Spinal cord (tissue), 10 donors: ENCODE measurements around the gene SLC28A1. TPM values are rescaled to one million over a fixed set of nuclear protein-coding genes. Genes with fewer than 3 reads are reported as not detected.
A peak's percentile ranks its signal among the peaks of the same experiment; 100 is the strongest.
"Not testable (repeated sequence)": the region's sequence is repeated elsewhere in the genome, so short reads cannot be mapped to it uniquely, and the experiment has no call there.

Experiments
- DNase-seq, 6 donors: peaks; one replicate each; pipeline versions ENCODE4 v3.0.0 to v3.0.0-alpha.2; 2013 to 2015; ENCODE audit warnings: low spot score in 6 of 6, low read depth in 4 of 6
- H3K27ac ChIP-seq: one replicate; pipeline ENCODE4 v1.5.1; 2013; ENCODE audit warnings: low read depth, low read length, control low read depth
- H3K27me3 ChIP-seq: one replicate; pipeline ENCODE4 v1.6.1; 2013; ENCODE audit warnings: low read length; ENCODE audit not compliant: control insufficient read depth, insufficient read depth
- H3K36me3 ChIP-seq: one replicate; pipeline ENCODE4 v1.6.1; 2013; ENCODE audit warnings: low read length; ENCODE audit not compliant: control insufficient read depth, insufficient read depth
- H3K4me1 ChIP-seq: one replicate; pipeline ENCODE4 v1.6.1; 2013; ENCODE audit warnings: low read length; ENCODE audit not compliant: control insufficient read depth, insufficient read depth
- H3K4me3 ChIP-seq: one replicate; pipeline ENCODE4 v1.5.1; 2013; ENCODE audit warnings: low read depth, low read length, control low read depth
- H3K9me3 ChIP-seq: one replicate; pipeline ENCODE4 v1.6.1; 2013; ENCODE audit warnings: low read length; ENCODE audit not compliant: control insufficient read depth, insufficient read depth
- WGBS: methylation state at CpG from one replicate; pipeline ENCODE4 v1.1.5; 2013; ENCODE audit warnings: missing lambda C conversion rate; ENCODE audit not compliant: insufficient coverage; 5-methylcytosine and 5-hydroxymethylcytosine counted together
- polyA plus RNA-seq, 2 donors: library from polyadenylated mRNA; unstranded; fragments of 120-200 nt; gene quantifications; one replicate each; pipeline ENCODE4 v1.2.1, GENCODE V29; 2013; ENCODE audit not compliant: insufficient read length in 2 of 2
- total RNA-seq, 2 donors: library from RNA; depleted of rRNA in 1 of 2; stranded (reverse); fragments of 120-200 nt in 1 of 2; fragments of >200 nt in 1 of 2; gene quantifications; one replicate each; pipeline versions ENCODE4 v1.2.3 to v1.2.4, GENCODE V29; 2013 to 2014
- donor health status: healthy.

Gene SLC28A1
- total and polyA plus RNA-seq, 4 donors: 0.13 to 0.22 (median 0.20) TPM

DNA sequence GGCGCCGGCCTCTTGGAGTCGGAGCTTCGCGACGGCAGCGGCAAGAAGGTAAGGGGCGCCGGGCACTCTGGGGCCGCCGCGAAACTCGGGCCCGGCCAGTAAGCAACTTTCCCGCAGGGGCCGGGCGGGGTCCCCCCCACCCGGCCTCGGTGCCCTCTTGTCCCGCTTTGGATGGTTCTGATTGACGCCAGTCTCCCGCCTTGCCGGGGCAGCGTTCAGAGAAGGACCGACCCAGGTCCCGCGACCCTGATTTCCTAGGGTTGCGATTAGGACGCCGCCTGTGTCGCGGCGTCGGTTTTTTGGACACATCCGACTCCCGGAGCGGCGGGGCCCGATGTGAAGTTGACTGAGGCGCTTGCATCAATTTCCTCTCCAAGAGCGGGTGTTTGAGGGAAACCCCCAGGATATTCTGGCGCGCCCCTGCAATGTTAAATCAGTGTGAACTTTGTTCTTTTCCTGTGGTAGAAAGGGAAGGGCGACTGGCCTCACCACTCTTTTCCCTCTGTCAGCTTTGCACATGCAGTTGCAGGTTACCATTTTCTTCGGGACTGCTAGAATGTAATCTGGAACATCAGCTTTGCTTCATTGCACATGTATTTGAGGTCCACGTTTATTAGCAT, 97.9 kb downstream of the SLC28A1 start:
- DNase-seq: peak in 1 of 6 donors; percentile 33
- H3K27ac ChIP-seq: peak overlapping the region; percentile 29

DNA sequence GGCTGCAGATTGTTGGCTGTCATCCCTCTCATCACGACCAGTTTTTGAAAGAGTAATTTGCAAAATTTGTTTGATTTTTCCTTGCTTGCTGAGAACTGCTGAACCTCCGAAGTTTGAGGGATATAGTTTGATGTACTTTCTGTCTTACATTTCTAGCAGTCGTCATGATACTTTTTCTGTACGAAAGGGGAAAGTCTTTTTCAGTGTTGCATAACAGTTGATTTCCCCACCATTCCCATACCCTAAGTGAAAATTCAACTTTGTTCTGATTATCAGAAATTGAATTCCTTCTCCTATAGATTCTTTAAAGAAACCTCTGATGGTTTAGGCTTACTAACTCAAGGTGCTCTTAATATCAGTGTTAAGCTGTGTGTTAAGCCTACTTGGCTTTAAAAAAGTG, 98.8 kb downstream of the SLC28A1 start:
- 20% methylated on average over 1 of the region's 4 CpGs for WGBS
- Histone ChIP-seq H3K9me3 (no peaks in the 10 kb centered on the region), H3K36me3 (no peaks in the 10 kb centered on the region), H3K27ac (no peak overlapping the region), H3K27me3 (peaks cover 7% of the 10 kb centered on the region), H3K4me1 (peaks cover 20% of the 10 kb centered on the region), H3K4me3 (peak overlapping the region; percentile 49)
- DNase-seq: no peak

More for the DNA sequence above, 97.9 kb downstream of the SLC28A1 start:
- Histone ChIP-seq H3K4me1 (peaks cover 20% of the 10 kb centered on the region), H3K36me3 (no peaks in the 10 kb centered on the region), H3K4me3 (peak overlapping the region; percentile 49), H3K27me3 (peaks cover 7% of the 10 kb centered on the region), H3K9me3 (no peaks in the 10 kb centered on the region)
- WGBS: 4% methylated on average over 43 of the region's 46 CpGs

DNA sequence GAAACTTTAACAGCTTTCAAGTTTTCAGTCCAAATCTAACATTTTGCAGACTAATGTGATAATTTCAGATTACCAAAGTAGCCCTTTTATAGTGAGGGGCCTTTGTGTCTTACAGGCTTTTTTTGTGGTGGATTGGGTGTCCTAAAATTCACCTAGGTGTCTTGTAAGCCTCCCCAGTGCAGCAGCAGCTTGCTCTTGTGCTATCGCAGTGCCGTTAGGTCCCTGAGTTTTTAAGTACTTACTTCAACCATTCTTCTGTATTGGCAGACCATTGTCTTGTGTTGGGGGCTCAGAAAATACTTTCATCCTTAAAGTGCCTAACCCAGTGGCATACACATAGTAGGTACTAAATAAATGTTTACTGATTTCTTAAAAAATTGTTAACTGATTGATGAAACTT, 99.2 kb downstream of the SLC28A1 start:
- peak overlapping the region; percentile 14 for H3K4me3 ChIP-seq
- DNase-seq: no peak
- no peak overlapping the region for H3K27ac ChIP-seq
- H3K4me1 ChIP-seq: peaks cover 20% of the 10 kb centered on the region
- peaks cover 7% of the 10 kb centered on the region for H3K27me3 ChIP-seq
- WGBS: no CpG with 5 or more reads among the region's 2 CpGs
- no peaks in the 10 kb centered on the region for H3K9me3 ChIP-seq
- H3K36me3 ChIP-seq: no peaks in the 10 kb centered on the region

DNA sequence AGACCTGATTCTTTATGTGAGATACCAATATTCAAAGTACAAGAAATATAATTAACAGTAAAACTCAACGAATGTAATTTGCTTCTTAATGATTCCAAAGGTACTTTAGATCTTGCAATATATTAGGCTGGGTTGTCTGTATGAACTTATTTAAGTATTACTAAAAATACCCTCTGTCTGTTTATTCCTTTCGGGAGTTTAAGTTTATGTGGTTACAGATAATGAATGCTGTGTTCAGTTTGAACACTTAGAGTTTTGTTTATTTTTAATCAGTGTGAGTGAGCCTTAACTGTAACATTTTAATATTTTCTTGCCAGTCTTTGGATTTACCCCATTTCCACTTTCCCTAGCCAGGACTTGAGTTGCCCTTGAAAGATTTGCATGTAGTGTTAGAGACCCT, 100.7 kb downstream of the SLC28A1 start:
- Histone ChIP-seq H3K9me3 (no peaks in the 10 kb centered on the region), H3K27me3 (peaks cover 7% of the 10 kb centered on the region), H3K4me3 (no peak overlapping the region), H3K36me3 (no peaks in the 10 kb centered on the region), H3K27ac (no peak overlapping the region), H3K4me1 (peaks cover 13% of the 10 kb centered on the region)
- DNase-seq: no peak
- no CpG with 5 or more reads among the region's 2 CpGs for WGBS

DNA sequence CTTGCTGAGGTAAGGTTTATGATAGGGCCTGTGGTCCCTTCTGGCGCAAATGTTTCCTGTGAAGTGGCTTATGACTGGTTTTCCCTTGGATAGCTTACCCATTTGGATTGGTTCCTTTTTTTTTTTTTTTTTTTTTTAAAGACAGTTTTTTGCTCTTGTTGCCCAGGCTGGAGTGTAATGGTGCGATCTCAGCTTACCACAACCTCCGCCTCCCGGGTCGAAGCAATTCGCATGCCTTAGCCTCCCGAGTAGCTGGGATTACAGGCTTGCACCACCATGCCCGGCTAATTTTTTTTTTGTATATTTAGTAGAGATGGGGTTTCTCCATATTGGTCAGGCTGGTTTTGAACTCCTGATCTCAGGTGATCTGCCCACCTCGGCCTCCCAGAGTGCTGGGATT, 102.9 kb downstream of the SLC28A1 start:
- DNase-seq, H3K4me3 ChIP-seq, H3K9me3 ChIP-seq, H3K27me3 ChIP-seq, H3K36me3 ChIP-seq, H3K4me1 ChIP-seq, H3K27ac ChIP-seq: not testable (repeated sequence)
- WGBS: 98% methylated on average over 8 of the region's 9 CpGs

DNA sequence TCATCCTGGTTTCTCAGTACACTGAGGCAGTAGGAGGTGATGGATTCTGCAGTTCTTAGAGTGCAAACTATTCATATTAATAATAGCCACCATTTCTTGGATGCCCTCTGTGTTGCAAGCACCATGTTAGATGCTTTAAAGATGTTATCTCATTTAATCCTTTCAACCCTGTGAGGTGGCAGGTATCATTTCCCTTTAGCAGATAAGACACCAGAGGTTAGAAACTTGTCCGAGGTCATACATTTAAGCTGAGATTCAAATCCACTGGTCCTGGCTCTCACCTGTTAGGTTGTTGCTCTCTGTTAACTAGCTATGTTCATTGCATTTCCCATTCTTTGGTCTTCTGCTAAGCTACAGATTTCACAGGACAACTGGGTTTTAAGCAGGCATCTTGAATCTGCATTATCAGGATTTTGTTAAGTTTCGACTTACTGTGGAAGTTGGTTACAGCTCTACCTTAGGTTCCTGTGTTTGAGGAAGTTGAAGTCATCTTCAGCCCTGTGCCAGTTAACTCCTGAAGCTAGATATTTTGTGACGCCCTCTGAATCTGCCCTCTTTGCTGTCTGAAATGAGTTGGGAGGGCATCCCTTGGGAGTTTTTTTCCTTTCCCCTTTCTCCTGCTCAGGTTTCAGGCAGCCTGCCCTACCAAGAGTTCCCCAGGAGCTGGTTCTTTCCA, 103.6 kb downstream of the SLC28A1 start:
- no peaks in the 10 kb centered on the region for H3K36me3 ChIP-seq
- WGBS: 86% methylated on average over 2 of the region's 3 CpGs
- no peaks in the 10 kb centered on the region for H3K9me3 ChIP-seq
- peaks cover 3% of the 10 kb centered on the region for H3K27me3 ChIP-seq
- H3K4me3 ChIP-seq: no peak overlapping the region
- H3K4me1 ChIP-seq: no peaks in the 10 kb centered on the region
- H3K27ac ChIP-seq: no peak overlapping the region
- DNase-seq: no peak

DNA sequence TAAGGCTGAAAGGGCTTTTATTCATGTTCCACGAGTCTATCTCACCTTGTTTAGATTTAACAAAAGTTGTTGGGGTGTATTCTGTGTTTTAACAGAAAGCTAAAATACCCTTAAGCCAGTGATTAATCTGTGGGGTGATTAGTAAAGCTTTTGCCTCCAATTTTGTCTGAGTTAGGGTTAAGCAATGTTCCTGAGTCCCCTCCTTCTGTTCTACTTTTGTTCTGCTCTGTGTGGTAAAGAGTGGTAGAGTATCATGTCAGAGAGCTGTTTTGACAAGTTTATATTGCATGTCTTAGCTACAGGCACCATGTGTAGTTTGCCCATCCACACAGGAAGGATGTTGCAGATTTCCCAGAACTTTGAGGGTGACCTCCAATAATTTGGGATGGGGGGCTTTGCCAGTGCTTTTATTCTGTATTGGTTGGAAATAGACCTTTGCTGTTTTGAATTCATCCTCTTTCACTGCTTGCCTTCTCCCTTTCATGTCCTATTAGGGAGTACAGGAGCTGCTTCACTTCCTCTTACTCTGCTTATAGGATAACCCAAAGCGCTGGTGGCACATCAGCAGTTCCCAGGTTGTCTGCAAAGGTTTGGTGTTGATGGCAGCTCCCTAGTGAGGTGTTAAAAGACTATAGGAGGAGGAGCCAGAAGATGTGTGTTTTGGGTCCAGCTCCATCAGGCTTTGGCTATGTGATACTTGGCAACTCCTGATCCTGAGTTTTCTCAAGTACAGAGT, 104.6 kb downstream of the SLC28A1 start:
- no peak overlapping the region for H3K4me3 ChIP-seq
- H3K9me3 ChIP-seq: no peaks in the 10 kb centered on the region
- 100% methylated on average over 1 of the region's 2 CpGs for WGBS
- no peaks in the 10 kb centered on the region for H3K4me1 ChIP-seq
- no peaks in the 10 kb centered on the region for H3K36me3 ChIP-seq
- no peaks in the 10 kb centered on the region for H3K27me3 ChIP-seq
- no peak for DNase-seq
- no peak overlapping the region for H3K27ac ChIP-seq

DNA sequence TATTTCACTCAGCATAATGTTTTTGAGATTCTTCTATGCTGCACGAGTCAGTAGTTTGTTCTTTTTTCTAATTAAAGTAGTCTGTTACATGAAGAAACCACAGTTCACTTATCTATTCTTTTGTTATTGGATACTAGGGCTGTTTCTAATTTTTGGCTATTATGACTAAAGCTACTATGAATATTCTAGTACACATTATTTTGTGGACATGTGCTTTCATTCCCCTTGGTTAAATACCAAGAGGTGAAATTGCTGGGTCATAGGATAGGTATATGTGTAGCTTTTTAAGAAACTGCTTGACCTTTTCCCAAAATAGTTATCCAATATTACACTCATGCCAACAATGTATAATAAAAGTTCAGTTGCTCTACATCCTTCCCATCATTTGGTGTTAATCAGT, 106.0 kb downstream of the SLC28A1 start:
- WGBS: no CpG with 5 or more reads among the region's 1 CpG
- Histone ChIP-seq H3K27me3 (no peaks in the 10 kb centered on the region), H3K27ac (no peak overlapping the region), H3K36me3 (no peaks in the 10 kb centered on the region), H3K4me1 (no peaks in the 10 kb centered on the region), H3K4me3 (no peak overlapping the region), H3K9me3 (no peaks in the 10 kb centered on the region)
- no peak for DNase-seq

DNA sequence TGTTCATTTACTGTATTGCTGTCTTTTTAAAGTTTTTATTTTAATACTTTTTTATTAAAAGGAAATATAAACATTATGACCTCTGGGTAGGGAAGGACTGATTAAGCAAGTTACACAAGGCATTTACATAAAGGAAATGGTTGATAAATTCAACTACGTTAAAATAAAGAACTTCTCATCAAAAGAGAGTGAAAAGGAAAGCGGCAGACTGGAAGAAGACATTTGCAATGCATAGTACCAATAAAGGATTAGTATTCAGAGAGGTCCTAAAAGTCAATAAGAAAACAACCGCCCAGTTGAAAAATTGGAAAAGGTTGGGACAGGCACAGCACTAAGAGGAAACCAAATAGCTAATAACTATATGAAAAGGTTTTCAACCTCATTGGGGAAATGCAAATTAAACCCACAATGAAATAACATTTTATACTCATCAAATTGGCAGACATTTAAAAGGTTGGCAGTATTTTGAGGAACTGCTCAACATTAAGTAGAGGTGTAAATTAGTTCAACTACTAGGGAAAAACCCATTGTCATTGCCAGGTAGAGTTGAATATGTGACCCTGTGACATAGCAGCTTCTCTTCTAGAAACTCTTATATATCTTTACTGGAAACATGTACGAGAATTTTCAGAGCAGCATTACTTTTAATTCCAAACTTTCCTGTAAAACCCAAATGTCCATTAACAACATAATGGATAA, 106.7 kb downstream of the SLC28A1 start:
- no peak for DNase-seq
- no peak overlapping the region for H3K4me3 ChIP-seq
- H3K36me3 ChIP-seq: no peaks in the 10 kb centered on the region
- H3K9me3 ChIP-seq: no peaks in the 10 kb centered on the region
- no peaks in the 10 kb centered on the region for H3K27me3 ChIP-seq
- no CpG with 5 or more reads among the region's 4 CpGs for WGBS
- H3K4me1 ChIP-seq: no peaks in the 10 kb centered on the region
- H3K27ac ChIP-seq: no peak overlapping the region
